ELR (cell line): ENCODE measurements around the gene EXOC6.
"Not testable (repeated sequence)": the region's sequence is repeated elsewhere in the genome, so short reads cannot be mapped to it uniquely, and the experiment has no call there.

Experiments
- DNase-seq: peaks from one replicate; pipeline ENCODE4 v3.0.0-alpha.2; 2015; ENCODE audit warnings: low read depth

Gene EXOC6

GRCh38 chr10:93079663-93080349 lies 231.5 kb downstream of the EXOC6 start:
- DNase-seq: no peak

DNA sequence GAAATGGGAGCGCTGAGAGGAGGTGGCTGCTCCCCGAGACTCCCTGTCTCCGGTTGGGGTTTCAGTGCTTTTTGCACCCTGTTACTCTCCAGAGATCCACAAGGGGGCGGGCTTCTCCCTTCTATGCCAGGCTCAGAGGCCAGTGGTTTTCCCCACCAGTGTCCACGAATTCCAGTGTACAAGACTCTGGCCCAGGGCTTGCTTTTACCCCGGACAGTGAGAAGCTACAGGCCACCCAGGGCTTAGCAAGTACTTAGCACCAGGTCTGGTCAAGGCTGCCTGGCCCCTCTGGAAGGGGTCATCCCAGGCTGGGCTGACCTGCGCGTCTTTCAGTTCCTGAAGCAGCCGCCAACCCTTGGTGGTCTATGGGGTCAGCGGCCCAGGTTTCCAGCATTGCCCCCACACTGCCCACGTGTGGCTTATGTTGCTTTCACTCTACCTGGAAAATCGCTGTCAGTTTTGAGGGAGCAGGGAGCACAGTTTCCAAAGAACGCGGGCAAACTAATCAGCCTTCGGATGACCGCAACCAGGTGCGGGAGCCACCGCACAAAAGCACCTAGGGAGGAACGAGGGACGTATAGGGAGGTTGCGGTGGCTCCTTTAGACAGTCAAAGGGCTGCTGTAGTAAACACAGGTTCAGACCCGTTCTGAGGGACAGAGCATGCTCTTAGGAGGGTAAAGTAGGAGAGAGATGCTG lies 232.2 kb downstream of the EXOC6 start:
- DNase-seq: peak; percentile 64

DNA sequence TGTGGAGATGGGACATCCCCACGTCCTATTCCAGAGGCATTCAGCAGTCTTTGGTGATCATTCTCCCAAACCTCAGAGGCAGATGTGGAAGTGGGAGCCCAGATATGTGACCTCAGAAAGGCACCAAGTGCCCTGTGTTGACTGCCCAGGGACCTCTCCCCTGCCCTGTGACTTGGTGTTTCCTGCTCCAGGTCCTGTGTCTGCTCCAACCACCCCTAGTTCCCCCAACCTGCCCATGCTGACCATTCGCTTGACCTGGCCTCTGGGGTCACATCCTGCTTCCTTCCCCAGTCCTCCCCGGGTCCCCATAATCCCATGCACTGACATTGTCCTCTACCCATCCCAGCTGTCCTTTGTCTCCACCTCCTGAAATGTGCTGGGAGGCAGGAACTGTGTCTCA lies 233.0 kb downstream of the EXOC6 start:
- no peak for DNase-seq

DNA sequence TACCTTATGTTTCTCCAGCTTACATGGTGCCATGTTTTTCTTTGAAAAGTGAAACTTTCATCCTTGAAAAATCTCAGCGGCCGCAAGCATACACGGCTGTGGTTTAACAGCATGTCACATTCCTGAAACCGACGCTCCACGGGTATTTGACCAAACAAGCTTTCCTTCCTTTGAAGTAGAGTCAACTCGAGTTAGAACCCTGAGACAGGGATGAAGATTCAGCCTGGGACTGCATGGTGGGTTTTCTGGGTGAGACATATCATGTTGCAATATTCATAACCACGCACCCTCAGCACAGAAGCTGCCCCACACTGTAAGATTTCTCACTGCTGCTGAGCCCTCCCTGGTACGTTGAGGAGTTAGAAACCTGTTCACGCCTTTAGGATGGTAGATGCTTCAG lies 233.5 kb downstream of the EXOC6 start:
- DNase-seq: no peak

DNA sequence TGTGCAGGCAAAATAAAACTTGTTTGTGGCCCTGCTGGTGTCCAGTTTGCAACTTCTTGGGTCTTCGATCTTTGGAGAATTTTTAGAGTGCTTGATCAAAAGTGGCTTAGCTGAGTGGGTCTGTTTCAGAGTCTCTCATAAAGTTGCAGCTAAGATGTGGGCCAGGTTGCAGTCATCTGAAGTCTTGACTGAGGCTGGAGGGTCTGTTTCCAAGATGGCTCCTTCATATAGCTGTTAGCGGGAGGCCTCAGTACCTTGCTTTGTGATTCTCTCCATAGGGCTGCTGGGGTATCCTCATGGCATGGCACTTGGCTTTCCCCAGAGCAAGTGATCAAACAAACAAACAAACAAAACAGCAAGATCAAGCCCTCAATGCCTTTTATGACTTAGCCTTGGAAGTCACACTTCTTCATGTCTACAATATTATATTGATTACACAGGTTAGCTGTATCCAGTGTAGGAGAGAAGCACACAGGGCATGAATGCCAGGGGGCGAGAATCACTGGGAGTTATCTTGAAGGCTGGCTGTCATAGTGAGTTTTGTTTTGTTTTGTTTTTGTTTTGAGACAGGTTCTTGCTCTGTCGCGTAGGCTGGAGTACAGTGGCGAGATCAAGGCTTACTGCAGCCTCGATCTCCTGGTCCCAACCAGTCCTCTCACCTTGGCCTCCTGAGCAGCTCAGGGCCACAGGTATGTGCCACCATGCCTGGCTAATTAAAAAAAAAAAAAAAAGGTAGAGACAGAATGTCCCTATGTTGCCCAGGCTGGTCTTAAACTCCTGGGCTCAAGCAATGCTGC lies 235.6 kb downstream of the EXOC6 start:
- no peak for DNase-seq

- DNase-seq: no peak
Measured at GRCh38 chr10:93085272-93085859, 237.0 kb downstream of the EXOC6 start.

GRCh38 chr10:93086289-93086688 lies 238.0 kb downstream of the EXOC6 start:
- no peak for DNase-seq

- DNase-seq: no peak
Measured at GRCh38 chr10:93087846-93088245, 239.5 kb downstream of the EXOC6 start.

DNA sequence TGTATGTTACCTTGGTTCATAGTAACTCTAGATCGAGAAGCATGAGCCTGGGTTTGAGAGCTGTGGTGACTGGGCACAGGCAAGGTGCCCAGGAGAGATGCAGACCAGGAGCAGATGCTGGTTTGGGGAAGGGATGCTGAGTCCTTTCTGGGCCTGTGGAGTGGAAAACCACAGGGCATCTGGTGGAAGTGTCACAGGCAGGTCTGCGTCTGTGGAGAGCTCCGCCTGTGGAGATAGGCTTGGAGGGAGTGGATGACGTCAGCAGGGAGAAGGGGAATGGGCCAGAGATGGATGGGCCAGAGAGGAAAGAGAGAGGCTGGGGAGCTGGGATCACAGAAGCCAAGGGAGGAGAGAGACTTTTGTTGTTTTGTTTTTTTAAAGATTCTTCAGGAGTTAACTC lies 240.1 kb downstream of the EXOC6 start:
- no peak for DNase-seq

- no peak for DNase-seq
Measured at GRCh38 chr10:93090619-93091018, 242.3 kb downstream of the EXOC6 start.

GRCh38 chr10:93091960-93092359 lies 243.6 kb downstream of the EXOC6 start:
- DNase-seq: no peak

- DNase-seq: no peak
Measured at GRCh38 chr10:93095225-93095624, 246.9 kb downstream of the EXOC6 start.

- DNase-seq: no peak
Measured at GRCh38 chr10:93096901-93097300, 248.6 kb downstream of the EXOC6 start.

GRCh38 chr10:93097386-93097785 lies 249.1 kb downstream of the EXOC6 start:
- no peak for DNase-seq

DNA sequence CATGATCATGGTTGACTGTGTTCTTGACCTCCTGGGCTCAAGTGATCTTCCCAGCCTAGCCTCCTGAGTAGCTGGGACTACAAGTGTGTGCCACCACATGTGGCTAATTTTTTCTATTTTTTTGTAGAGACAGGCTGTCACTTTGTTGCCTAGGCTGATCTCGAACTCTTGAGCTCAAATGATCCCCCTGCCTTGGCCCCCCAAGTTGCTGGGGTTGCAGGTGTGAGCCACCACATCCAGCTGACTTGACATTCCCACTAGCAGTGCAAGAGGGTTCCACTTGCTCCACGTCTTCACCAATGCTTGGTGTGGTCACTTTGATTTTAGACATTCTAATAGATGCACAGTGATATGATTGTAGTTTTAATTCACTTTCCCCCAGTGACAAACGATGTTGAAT lies 250.5 kb downstream of the EXOC6 start:
- DNase-seq: no peak

- DNase-seq: no peak
Measured at GRCh38 chr10:93099670-93100069, 251.3 kb downstream of the EXOC6 start.

DNA sequence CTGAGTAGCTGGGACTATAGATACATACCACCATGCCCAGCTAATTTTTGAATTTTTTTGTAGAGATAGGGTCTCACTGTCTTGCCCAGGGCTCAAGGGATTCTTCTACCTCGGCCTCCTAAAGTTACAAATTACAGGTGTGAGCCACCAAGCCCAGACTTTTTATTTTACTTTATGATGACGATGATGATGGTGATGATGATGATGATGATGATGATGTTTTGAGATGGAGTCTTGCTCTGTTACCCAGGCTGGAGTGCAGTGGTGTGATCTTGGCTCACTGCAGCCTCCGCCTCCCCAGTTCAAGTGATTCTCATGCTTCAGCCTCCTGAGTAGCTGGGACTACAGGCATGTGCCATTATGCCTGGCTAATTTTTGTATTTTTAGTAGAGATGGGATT lies 252.8 kb downstream of the EXOC6 start:
- DNase-seq: not testable (repeated sequence)

GRCh38 chr10:93103953-93104352 lies 255.6 kb downstream of the EXOC6 start:
- DNase-seq: no peak

GRCh38 chr10:93106631-93107072 lies 258.3 kb downstream of the EXOC6 start:
- no peak for DNase-seq
